Parathyroid adenoma (tissue), 2 donors: ENCODE data around the gene ARRDC1.

Experiments used
- H2AFZ ChIP-seq: fragments of 300-600 bp; sonication (generic); one replicate; pipeline ENCODE4 v1.7.0; 2017; ENCODE audit warnings: antibody characterized with exemption, mild to moderate bottlenecking
- H3K27ac ChIP-seq: fragments of 300-600 bp; sonication (generic); one replicate; pipeline ENCODE4 v1.7.0; 2017
- H3K27me3 ChIP-seq: fragments of 300-600 bp; sonication (generic); one replicate; pipeline ENCODE4 v1.7.0; 2017; ENCODE audit warnings: low read length; ENCODE audit not compliant: control insufficient read depth, insufficient read depth
- H3K36me3 ChIP-seq: fragments of 300-600 bp; sonication (generic); one replicate; pipeline ENCODE4 v1.7.0; 2017; ENCODE audit warnings: low read length; ENCODE audit not compliant: control insufficient read depth, insufficient read depth
- H3K4me1 ChIP-seq: fragments of 300-600 bp; sonication (generic); one replicate; pipeline ENCODE4 v1.7.0; 2017; ENCODE audit warnings: control low read depth
- H3K4me2 ChIP-seq: fragments of 300-600 bp; sonication (generic); one replicate; pipeline ENCODE4 v1.7.0; 2017; ENCODE audit warnings: low read length
- H3K4me3 ChIP-seq: fragments of 300-600 bp; sonication (generic); one replicate; pipeline ENCODE4 v1.7.0; 2017; ENCODE audit warnings: low read depth, low read length
- H3K79me2 ChIP-seq: fragments of 300-600 bp; sonication (generic); one replicate; pipeline ENCODE4 v1.7.0; 2017; ENCODE audit warnings: control low read depth
- H3K9ac ChIP-seq: fragments of 300-600 bp; sonication (generic); one replicate; pipeline ENCODE4 v1.7.0; 2017; ENCODE audit warnings: mild to moderate bottlenecking
- H3K9me3 ChIP-seq: fragments of 300-600 bp; sonication (generic); one replicate; pipeline ENCODE4 v1.7.0; 2017; ENCODE audit warnings: low read length; ENCODE audit not compliant: control insufficient read depth
- CTCF ChIP-seq: fragments of 300-600 bp; sonication (generic); IDR thresholded peaks from one replicate; pipeline ENCODE4 v1.7.0; 2017; ENCODE audit warnings: antibody characterized with exemption, mild to moderate bottlenecking
- donor health status: primary hyperparathyroidism.

Gene ARRDC1

DNA sequence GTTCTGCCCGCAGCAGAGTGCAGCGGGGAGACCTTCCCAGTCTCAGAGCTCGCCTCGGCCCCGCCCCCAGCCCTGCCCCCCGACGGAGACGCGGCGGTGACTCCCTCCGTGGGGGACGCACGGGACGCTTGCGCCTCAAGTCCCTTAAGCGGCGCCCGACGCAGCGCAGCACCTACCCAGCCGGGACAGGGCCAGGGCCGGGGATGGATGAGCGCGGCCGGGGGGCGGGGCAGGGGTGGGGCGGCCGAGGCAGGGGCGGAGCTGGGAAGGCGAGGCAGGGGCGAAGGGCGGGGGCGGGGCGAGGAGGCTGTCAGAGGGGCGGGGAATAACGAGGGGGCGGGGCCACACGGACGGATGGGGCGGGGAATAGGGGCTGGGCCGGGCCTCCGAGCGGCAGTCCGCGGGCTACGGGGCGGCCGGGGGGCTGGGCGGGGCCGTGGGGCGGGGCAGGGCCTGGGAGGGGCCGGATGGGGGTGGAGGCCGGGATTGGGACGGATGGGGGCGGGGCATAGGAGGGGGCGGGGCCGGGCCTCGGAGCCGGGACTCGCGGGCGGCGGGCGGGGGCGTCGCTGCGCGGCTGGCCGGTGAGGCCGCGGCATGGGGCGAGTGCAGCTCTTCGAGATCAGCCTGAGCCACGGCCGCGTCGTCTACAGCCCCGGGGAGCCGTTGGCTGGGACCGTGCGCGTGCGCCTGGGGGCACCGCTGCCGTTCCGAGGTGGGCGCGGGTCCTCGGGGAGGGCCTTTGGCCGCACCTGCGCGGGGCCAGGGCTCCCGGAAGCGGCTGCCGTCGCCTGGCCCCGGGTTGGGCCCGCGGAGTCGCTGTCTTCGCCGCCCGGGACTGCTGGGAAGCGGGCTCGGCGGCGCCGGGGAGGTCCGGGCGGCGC lies at the start of gene ARRDC1:
TSS of gene ARRDC1 (plus strand) at position 566 of the 884 bp plus-strand sequence. CDS start at position 598, 32 bp downstream.
- no peak for TF ChIP-seq CTCF
- peak within 1 kb of the TSS; percentile 52 for H3K4me3 ChIP-seq
- H3K4me2 ChIP-seq, result peak within 1 kb of the TSS; percentile 71
- H3K4me1 ChIP-seq, result peaks cover 9% of the 10 kb centered on the region
- no peaks in the 10 kb centered on the region for H3K36me3 ChIP-seq
- H3K79me2 ChIP-seq, result peaks cover 2% of the 10 kb centered on the region
- H2AFZ ChIP-seq, result peak within 1 kb of the TSS; percentile 68
- no peak within 1 kb of the TSS for H3K9ac ChIP-seq
- H3K27ac ChIP-seq, result peak within 1 kb of the TSS; percentile 22
- no peaks in the 10 kb centered on the region for H3K27me3 ChIP-seq
- no peaks in the 10 kb centered on the region for H3K9me3 ChIP-seq

GRCh38 chr9:137556069-137556838 lies 49.2 kb upstream of the ARRDC1 start:
- no peaks in the 10 kb centered on the region for H3K36me3 ChIP-seq
- H3K4me2 ChIP-seq, result no peak overlapping the region
- TF ChIP-seq CTCF, result no peak
- no peak overlapping the region for H2AFZ ChIP-seq
- H3K9ac ChIP-seq, result no peak overlapping the region
- no peaks in the 10 kb centered on the region for H3K27me3 ChIP-seq
- H3K27ac ChIP-seq, result no peak overlapping the region
- H3K79me2 ChIP-seq, result no peaks in the 10 kb centered on the region
- no peaks in the 10 kb centered on the region for H3K9me3 ChIP-seq
- no peak overlapping the region for H3K4me3 ChIP-seq
- no peaks in the 10 kb centered on the region for H3K4me1 ChIP-seq

- no peak for TF ChIP-seq CTCF
- H3K36me3 ChIP-seq, result no peaks in the 10 kb centered on the region
- no peak overlapping the region for H3K9ac ChIP-seq
- no peak overlapping the region for H3K27ac ChIP-seq
- H3K4me3 ChIP-seq, result no peak overlapping the region
- no peak overlapping the region for H2AFZ ChIP-seq
- H3K27me3 ChIP-seq, result no peaks in the 10 kb centered on the region
- no peaks in the 10 kb centered on the region for H3K79me2 ChIP-seq
- no peak overlapping the region for H3K4me2 ChIP-seq
- H3K9me3 ChIP-seq, result no peaks in the 10 kb centered on the region
- H3K4me1 ChIP-seq, result no peaks in the 10 kb centered on the region
These were observed 47.4 kb upstream of the ARRDC1 start for GRCh38 chr9:137558127-137558526.

GRCh38 chr9:137564134-137564533 lies 41.4 kb upstream of the ARRDC1 start:
- no peak overlapping the region for H3K4me3 ChIP-seq
- no peak overlapping the region for H3K4me2 ChIP-seq
- no peak overlapping the region for H3K9ac ChIP-seq
- no peaks in the 10 kb centered on the region for H3K4me1 ChIP-seq
- H2AFZ ChIP-seq, result no peak overlapping the region
- no peaks in the 10 kb centered on the region for H3K27me3 ChIP-seq
- H3K79me2 ChIP-seq, result no peaks in the 10 kb centered on the region
- TF ChIP-seq CTCF, result no peak
- H3K9me3 ChIP-seq, result no peaks in the 10 kb centered on the region
- no peaks in the 10 kb centered on the region for H3K36me3 ChIP-seq
- no peak overlapping the region for H3K27ac ChIP-seq
